Activated naive CD4-positive, alpha-beta T cell (primary cell): ENCODE measurements around the gene KAT2B.

Source experiments
- DNase-seq, 4 experiments: peaks; one replicate each; lab custom pipeline; 2025; lab: John Stamatoyannopoulos, UW

Gene KAT2B

GRCh38 chr3:20096135-20096685, 56.0 kb downstream of the KAT2B start:
- no peak for DNase-seq

GRCh38 chr3:20097015-20097414, 56.8 kb downstream of the KAT2B start:
- DNase-seq, result no peak

- DNase-seq, result no peak
These were observed 58.8 kb downstream of the KAT2B start for GRCh38 chr3:20099060-20099459.

- DNase-seq, result no peak
These were observed 59.9 kb downstream of the KAT2B start for GRCh38 chr3:20100151-20100550.

- DNase-seq, result no peak
These were observed 60.8 kb downstream of the KAT2B start for GRCh38 chr3:20101041-20101440.

- no peak for DNase-seq
These were observed 63.5 kb downstream of the KAT2B start for GRCh38 chr3:20103731-20104130.

GRCh38 chr3:20104167-20104661, 64.0 kb downstream of the KAT2B start:
- no peak for DNase-seq

DNA sequence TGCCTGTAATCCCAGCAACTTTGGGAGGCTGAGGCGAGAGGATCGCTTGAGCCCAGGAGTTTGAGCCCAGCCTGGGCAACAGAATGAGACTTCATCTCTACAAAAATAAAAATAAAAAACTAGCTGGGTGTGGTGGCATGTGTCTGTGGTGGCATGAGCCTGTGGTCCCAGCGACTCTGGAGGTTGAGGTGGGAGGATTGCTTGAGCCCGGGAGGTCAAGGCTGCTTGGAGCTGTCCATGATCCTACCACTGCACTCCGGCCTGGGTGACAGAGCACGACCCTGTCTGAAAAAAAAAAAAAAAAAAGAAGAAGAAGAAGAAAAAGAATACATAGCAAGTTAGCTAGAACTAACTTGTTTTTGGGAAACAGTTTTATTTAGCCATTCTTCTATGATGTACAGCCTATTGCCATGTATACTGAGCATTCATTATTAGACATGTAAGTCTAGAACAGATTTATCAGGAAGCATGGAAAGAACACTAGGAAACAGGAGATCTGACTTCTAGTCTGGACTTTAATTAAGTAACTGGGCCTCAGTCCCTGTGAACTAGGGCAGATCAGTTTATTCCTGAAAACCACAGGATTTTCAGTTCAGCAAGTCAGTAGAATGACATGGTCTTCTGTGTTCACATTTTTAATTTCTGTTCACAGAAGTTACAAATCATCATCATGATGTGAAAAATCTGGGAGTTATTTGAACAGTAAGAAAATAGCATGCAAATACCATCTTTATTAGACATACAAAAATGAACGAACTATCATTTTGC, 65.5 kb downstream of the KAT2B start:
- no peak for DNase-seq

GRCh38 chr3:20107722-20108121, 67.5 kb downstream of the KAT2B start:
- no peak for DNase-seq

- DNase-seq, result no peak
These were observed 68.6 kb downstream of the KAT2B start for GRCh38 chr3:20108869-20109268.

DNA sequence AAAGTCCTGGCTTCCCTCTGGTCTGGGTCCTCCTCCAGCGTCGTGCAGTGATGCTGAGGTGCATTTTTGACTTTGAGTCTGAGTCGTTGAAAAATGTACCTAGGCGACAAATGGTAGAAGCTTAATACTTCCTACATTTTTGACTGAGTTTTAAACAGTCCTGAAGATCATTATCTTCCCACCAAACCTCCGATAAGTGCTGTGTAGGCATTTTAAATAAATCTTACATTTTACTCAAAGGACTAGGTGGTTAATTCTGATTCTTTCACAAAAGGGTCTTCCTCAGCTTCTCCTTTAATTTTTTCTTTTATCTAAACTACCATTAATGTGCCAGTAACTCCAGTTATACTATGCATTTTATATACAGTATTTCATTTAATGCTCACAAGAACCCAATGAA, 70.6 kb downstream of the KAT2B start:
- no peak for DNase-seq

- no peak for DNase-seq
These were observed 71.6 kb downstream of the KAT2B start for GRCh38 chr3:20111836-20112235.

DNA sequence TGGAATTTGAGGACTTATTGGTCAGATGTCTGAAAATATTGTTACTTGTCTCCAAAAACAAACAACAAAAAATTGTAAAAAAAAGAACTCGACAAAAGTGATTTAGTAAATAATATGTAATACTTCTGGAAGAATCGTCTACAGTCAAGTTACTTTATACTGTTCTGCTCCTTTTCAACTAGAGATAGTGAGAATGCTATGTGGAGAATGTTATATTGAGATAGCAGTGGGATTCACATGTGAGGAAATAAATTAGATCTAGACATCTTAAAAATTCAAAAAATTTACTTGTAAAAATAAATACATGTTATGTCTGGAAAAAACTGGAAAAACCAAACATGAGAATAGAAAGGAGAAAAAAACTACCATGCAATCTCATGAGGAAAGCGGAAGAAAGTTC, 80.8 kb downstream of the KAT2B start:
- DNase-seq, result no peak

DNA sequence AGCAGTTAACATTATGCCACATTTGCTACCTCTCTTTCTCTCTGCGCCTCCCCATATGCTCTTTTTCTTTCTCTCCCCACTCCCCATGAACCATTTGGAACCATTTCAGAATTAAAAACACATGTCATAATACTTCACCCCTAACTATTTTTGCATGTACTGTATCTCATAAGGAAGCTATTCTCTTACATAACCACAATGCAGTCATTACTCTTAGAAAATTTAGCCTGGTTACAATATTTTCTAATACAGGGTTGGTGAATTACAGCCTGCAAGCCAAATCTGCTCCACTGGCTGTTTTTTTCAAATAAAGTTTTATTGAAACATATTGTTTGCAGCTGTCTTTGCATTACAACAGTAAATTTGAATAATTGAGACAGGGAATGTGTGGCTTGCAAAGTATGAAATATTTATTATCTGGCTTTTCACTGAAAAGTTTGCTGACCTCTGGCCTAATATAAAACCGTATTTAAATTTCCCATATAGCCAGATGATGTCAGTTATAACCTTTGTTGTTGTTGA, 82.9 kb downstream of the KAT2B start:
- DNase-seq, result no peak

- DNase-seq, result no peak
These were observed 85.0 kb downstream of the KAT2B start for GRCh38 chr3:20125289-20125688.

DNA sequence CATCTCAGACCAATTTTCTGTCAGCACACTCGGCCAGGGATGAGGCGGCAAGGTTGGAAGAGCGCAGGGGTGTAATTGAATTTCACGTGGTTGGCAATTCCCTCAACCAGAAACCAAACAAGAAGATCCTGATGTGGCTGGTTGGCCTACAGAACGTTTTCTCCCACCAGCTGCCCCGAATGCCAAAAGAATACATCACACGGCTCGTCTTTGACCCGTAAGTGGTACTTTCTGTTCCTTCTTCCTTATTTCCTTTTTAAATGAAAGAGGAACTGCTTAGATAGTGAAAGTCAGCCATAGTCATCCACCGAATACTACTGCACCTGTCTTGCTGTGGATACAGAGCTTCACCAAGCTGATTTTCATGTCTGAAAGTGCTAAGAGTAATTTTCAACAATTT, 85.7 kb downstream of the KAT2B start:
- DNase-seq, result no peak

GRCh38 chr3:20128358-20128757, 88.1 kb downstream of the KAT2B start:
- DNase-seq, result no peak

DNA sequence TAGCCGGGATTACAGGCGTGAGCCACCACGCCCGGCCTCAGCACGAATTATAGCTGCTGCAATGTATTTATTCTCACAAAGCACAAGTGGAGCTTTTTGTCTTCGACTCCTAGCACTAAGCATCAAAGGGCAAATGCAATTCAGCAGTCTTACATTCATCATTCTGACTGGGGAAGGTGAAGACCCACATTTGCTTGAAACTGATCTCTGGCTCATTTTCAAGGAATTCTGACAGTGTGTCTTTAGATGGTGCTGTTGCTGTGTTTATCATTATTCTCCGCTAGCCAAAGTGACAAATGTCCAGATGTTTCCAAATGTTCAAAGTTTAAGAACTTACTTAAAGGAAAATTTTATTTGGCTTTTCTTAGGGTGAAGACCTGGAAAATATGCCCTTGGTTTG, 89.9 kb downstream of the KAT2B start:
- no peak for DNase-seq

DNA sequence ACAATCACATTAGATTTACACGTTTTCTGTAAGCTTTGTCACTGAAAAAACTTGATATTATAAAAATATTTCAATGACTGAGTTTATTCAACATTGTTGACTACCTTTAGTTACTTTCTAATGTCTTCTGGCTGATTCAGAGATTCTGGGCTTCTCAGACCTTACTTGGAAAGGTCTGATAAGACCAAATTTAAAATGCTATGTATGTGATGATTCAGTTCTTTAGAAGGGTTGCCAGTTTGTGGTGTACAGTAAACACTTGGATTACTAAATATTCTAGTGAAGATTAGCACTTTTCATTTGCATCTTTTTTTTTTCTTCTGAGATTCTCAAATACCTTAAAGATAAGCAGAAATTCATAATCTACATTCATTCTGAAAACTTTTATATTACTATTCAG, 96.0 kb downstream of the KAT2B start:
- DNase-seq, result no peak

- no peak for DNase-seq
These were observed 97.4 kb downstream of the KAT2B start for GRCh38 chr3:20137647-20138046.

DNA sequence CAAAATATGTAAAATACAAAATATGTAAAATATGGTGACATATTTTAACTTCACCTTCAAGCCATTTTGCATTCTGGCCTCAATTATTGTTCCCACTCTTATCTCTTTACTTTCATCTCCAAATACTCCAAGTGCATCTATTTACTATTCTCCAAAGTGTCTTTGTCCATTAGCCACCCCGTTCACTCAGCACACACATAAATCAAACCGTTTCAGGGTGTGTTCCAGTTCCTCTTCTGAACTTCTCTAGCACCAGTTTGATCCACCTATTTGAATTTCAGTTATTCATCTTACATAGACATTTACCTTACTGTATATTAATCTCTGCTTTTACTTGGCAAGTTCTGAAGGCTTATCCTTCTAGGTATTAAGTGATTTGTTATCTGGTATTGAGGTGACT, 100.6 kb downstream of the KAT2B start:
- DNase-seq, result no peak

DNA sequence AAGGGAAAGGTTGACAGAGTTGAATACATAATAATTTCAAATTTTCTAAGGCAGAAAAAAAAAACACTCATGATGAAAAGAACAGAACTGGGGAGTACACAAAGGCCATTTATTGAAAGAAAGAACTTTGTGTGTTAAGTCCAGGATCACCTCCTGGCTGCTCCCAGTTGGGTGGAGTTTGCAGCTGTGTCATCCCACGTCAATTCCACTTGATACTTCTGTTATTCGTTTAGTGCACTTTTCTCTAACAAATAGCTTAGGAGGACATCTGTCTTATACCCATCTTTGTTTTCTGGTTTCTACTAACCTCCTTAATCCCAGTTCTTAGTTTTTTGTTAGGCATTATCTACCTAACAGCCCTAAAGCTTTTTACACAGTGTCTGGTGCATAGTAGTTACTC, 101.1 kb downstream of the KAT2B start:
- no peak for DNase-seq

DNA sequence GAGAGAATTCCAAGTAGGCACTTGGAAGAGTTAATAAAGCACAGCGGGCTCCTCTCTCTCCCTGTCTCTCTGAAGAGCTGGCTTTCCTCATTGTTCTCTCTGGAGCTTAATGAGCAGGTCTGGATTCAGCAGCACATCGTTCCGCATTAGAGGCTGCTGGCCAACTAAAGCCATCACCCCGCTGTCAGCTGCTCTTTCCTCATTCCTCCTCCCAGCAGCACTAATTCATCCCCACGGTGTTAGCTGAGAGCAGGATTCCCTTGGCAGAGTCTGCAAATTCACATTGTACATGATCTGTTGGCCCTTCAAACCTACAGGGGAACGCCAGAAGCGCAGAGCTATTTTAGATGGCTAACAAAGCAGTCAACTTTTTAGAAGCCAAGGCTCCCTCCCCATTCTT, 101.6 kb downstream of the KAT2B start:
- DNase-seq, result no peak

- DNase-seq, result no peak
These were observed 102.3 kb downstream of the KAT2B start for GRCh38 chr3:20142517-20142916.
